GM12872 (cell line): Measurements from ENCODE around the gene TMPRSS9.

Experiments used
- CTCF ChIP-seq: IDR thresholded peaks from 3 replicates; pipeline ENCODE4 v1.5.1; 2011; ENCODE audit warnings: low read depth, mild to moderate bottlenecking, low read length, moderate library complexity; ENCODE audit not compliant: insufficient read depth

The TMPRSS9 gene

DNA sequence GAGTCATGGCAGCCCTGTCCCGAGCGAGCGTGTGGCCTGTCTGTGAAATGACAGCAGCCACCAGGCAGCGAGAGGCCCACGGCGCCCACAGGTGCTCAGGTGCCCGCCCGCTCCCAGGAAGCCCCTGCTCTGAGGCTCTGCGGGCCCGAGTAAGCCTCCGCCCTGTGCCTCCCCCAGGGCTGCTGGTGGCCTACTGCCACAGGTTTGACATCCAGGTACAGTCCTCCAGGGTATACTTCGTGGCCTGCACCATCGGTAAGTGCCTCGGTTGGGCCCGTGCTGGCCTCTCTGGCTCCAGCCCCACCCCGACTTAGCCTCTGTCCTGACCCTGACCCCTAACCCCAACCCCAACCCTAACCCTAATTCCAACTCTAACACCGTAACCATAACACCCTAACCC, 15.0 kb upstream of the TMPRSS9 start:
- no peak for TF ChIP-seq CTCF

DNA sequence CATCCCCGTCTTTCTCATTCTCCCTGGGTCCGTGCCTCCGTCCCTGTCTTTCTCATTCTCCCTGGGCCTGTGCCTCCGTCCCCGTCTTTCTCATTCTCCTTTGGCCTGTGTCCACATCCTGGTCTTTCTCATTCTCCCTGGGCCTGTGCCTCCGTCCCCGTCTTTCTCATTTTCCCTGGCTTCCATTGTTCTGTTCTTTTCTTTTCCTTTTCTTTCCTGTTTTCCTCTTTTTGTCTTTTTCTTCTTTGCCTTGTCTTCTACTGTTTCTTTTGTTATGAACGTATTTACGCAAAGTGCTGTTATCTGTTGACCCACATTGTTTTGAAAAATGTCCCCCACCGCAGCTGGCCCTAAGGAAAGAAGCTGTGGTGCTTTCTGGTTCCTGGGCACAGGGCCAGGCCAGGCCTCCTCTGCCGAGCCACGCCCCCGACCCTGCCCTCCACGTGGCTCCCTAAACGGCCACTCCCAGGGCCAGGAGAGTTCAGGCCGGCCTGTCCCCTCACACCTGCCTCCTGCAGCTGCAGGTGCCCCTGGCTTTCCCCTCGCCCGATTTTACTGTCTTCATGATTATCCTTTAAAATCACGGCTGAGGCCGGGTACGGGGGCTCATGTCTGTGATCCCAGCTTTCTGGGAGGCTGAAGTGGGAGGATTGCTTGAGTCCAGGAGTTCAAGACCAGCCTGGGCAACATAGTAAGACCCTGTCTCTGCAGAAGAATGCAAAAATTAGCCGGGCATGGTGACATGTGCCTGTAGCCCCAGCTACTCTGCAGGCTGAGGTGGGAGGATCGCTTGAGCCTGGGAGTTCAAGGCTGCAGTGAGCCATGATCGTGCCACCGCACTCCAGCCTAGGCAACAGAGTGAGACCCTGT, 14.0 kb upstream of the TMPRSS9 start:
- TF ChIP-seq CTCF = no peak

GRCh38 chr19:2350656-2351055, 9.4 kb upstream of the TMPRSS9 start:
- TF ChIP-seq CTCF = no peak

GRCh38 chr19:2351591-2351990, 8.5 kb upstream of the TMPRSS9 start:
- TF ChIP-seq CTCF = no peak

GRCh38 chr19:2352121-2352520, 7.9 kb upstream of the TMPRSS9 start:
- TF ChIP-seq CTCF = no peak

GRCh38 chr19:2353159-2353886, 6.7 kb upstream of the TMPRSS9 start:
- TF ChIP-seq CTCF = no peak

- TF ChIP-seq CTCF = no peak
Observed at GRCh38 chr19:2353887-2354592, 6.0 kb upstream of the TMPRSS9 start.
